Stimulated activated CD4-positive, alpha-beta T cell treated with anti-CD3 and anti-CD28 coated beads, Interleukin-12 subunit alpha, Interleukin-12 subunit beta, amount 100 ng/mL, for 4 hours (primary cell): Measurements from ENCODE around the gene SZT2.
A peak's percentile ranks its signal among the peaks of the same experiment; 100 is the strongest.
"Not testable (repeated sequence)": the region's sequence is repeated elsewhere in the genome, so short reads cannot be mapped to it uniquely, and the experiment has no call there.

Experiments
- DNase-seq: peaks from one replicate; pipeline ENCODE4 v3.0.0-alpha.2; 2020

SZT2 gene

DNA sequence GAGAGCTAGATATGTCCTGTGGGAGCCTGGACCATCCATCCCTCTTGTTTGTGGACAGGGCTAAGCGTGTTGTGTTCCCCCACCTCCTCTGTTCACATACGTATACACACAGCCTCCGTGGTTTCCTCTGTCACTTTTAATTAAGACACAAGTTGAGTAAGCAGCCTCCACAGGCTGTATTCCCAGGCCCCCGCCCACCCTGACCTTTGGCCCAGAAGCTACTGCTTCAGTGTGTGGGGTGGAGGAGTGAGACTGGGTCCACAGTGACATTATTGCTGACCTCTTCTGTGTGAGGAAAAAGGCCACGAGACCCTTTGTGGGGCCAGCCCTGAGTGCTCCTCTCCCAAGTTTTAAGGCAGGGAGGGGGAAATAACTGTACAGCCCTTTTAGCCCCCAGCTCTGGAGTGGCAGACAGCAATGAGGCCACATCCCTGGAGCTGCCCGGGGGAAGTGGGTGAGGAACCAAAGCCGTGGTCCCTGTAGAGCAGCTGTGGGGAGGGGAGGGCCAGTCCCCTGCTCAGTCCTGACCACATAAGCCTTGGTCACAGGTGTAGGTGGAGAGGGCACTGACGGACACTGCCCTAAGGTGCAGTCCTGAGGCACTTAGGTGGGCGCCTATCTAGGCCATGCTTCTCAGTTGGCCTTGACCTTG is 26.3 kb upstream of the SZT2 start:
- DNase-seq: no peak

DNA sequence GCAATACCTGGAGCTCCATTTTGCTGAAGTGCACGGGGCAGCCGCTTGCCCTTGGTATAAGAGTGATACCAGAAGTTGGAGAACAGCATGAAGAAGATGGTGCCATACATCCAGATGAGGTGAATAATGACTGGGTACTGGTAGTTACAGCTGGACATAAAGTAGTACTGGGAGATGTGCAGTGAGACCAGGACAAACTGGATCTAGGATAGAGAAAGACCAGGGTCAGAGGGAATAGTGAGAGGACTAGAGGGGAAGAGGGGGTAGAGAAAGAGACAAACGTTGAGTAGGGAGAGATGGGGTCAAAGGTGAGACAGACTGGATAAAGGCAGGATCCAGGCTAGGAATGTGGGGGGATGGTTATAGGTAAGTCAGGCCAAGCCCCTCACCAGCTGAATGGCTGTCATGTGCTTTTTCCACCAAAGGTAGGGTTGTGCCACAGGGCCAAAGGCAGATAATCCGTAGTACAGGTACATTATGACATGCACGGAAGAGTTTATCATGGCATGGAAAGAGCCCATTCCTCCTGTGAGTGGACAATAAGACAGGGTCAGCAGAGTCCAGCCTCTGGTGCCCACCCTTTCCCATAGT is 25.7 kb upstream of the SZT2 start:
- no peak for DNase-seq

DNA sequence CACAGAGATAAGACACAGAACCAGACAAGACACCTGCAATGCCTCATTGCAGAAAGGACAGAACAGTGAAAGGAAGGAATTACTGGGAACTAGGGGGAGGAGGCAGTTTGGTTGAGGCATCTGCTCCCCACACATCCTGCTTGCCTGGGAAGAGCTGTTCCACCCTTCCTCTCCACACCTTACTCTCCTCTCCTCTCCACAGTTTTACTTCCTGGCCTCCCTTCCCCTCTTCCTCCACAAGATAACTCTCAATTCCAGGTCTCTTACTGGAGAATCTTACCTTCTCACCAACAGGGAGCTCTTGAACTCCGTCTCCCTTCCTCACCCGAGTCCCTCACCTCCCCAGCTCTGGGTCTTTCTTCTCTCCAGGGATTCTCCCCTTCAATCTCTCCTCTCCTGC is 24.0 kb upstream of the SZT2 start:
- no peak for DNase-seq

DNA sequence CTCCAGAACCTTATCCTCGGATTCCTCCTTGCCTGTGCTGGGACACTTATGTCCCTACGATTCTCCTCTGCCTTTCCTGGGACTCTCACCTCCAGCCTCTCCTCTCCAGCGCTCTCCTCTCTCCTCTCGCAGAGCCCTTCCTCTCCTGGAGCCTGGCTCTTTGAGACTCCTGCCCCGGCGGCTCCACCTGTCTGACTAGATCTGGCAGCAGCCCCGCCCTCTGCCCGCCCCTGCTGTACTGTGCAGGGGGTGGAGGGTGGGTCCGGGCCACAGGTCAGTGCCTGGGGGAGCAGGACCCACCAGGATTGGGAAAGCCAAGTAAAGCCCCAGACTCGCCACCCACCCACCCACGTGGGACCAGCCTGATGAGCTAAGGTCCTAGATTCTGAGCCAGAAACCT is 23.5 kb upstream of the SZT2 start:
- no peak for DNase-seq

DNA sequence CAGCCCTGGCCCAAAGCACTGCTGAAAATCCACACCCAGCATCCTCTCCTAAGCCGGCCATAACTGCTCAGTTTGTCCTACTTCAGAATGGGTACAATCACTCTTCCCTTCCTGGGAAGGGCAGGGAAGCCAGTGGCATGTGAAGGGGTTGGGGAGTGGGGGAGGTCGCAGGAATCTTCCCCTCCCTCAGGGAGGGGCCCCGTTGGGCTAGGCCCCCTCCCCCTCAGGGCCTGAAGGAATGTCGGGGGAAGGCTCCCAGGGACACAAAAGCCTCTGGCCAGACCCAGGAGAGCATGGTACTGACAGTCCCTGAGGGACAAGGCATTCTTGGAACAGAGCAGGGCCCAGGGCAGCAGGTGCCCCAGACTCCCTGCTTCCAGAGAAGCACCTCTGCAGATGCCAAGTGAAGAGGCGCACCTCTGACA is 23.1 kb upstream of the SZT2 start:
- no peak for DNase-seq

DNA sequence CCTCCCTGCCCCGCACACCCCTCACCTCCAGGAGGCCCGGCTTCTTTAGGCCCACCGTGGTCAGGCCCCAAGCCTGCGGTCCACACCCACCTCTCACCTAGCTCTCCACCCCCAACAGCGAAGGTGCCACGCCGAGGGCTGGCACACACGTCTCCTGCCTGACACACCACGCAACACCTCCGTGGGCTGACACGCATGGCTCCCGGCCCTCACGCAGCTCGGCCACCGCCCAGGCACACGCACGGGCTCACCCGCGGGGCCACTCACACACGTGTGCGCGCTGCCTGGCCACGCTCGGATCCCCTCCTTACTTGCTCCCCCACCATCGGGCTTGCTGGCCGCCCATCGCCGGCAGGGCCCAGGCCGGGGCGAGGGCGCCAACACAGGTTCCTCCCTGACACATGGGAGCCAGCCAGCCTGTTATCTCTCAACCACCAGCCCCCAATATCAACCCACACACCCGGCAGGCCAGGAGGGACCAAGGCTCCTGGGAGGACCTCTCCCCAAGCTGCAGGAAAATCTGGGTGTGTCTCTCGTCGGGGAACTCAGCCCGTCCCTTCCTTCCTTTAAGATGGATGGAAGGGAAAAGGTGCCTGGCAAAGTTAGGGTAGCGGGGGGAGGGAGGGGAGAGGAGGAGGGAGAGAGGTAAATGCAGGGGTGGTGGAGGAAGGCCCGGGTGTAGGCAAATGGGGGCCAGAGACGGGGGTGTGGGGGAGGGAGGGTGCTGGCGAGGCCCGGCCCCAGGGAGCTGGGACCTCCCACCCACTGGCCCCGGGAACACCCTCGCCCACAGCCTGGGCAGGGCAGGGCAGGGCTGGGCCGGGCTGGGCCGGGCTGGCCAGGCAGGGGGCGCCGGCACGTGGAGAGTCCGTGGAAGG is 22.4 kb upstream of the SZT2 start:
- peak; percentile 29 for DNase-seq

DNA sequence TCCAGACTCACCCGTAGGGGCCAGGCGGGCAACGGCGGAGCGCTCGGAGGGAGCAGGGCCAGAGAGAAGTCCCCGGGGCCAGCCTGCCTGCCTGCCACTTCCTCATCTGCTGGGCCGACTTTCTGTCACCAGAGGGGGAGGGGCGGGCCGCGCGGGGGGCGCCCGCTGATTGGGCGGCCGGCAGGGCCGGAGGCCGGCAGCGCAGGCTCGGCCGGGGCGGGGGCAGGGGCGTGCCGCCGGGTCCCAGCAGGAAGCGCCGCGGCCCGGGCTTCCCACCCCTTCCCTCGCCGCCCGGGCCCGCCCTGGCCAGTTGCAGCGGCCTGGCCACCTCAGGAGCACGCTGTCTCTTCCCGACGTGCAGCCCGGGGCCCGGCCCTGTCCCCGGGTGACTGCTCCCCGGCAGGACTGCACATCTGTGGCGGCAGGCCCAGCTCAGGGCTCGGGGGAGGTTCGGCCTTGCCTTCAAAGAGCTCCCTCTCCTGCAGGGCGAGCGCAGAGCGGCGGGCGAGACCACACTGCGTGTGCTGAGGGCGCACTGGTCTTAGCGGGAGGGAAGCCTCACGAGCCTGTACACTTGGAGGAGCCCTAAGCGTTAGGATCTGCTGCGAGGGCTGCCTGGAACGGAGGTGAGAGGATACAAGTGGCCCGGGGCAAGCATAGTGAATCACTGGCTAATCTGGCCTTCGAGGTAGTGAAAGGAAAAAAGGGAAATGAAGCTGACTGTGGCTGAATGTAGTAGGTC is 21.6 kb upstream of the SZT2 start, which contains the start of gene ELOVL1:
ELOVL1 (minus strand) TSS at position 108 of the 742 bp plus-strand sequence. CDS start 2,402 bp downstream, outside the sequence.
- DNase-seq: peak; percentile 93

DNA sequence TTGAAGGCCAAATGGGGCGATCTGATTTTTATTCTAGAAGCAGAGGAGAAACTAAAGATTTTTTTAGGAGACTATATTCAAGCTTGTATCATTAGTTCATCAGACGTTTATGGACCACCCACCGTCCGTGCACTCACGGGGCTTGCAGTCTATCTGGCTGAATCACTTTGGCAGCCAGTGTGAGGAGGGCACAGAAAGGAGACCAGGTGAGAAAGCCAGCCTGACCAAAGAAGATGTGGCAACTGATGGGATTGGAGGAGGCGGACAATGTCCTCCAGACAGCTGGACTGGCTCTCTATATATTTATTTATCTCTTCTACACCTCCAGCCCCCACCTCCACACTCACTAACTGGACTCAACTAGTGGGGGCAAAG is 21.1 kb upstream of the SZT2 start:
- DNase-seq: no peak

DNA sequence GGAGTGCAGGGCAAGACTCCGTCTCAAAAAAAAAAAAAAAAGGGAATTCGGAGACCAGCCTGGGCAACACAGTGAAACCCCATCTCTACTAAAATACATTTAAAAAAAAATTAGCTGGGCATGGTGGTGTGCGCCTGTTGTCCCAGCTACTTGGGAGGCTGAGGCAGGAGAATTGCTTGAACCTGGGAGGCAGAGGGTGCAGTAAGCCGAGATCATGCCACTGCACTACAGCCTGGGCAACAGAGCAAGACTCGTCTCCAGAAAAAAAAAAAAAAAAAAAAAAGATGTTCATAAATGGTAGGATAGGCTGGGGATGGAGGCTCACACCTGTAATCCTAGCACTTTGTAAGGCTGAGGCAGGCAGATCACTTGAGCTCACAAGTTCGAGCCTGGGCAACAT is 19.9 kb upstream of the SZT2 start:
- DNase-seq: not testable (repeated sequence)

DNA sequence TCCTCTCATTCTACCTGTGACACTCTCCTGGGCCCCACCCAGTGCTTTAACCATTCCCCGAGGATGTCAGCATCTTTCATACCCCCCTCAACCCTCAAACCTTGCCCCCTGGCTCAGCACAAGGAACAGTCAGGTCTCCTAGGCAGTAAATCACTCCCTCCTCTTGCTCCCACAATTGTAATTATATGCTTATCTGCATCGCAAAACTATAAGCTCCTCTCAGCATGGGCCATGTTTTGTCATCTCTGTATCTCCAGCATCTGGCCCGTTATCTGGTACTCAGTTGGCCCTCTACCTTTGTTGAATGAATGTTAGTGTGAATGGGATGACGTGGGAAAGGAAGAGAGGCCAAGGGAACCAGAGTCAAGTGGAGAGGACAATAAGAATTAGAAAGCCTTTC is 19.1 kb upstream of the SZT2 start:
- DNase-seq: no peak

DNA sequence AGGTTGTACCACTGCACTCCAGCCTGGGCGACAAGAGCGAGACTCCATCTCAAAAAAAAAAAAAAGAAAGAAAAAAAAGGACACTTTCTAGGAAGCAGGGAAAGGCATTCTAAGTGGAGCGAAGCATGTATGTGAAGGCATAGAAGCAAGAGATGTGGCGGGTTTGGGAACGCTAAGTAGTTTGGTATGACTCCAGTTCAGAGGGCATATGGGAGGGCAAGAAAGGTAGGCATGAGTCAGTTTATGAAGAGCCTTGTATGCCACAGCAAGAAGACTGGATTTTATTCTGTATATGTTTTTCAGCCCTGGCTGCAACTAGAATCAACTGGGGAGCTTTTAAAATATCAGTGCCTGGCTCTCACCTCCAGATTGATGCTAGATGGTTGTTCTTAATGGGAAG is 17.5 kb upstream of the SZT2 start:
- no peak for DNase-seq

DNA sequence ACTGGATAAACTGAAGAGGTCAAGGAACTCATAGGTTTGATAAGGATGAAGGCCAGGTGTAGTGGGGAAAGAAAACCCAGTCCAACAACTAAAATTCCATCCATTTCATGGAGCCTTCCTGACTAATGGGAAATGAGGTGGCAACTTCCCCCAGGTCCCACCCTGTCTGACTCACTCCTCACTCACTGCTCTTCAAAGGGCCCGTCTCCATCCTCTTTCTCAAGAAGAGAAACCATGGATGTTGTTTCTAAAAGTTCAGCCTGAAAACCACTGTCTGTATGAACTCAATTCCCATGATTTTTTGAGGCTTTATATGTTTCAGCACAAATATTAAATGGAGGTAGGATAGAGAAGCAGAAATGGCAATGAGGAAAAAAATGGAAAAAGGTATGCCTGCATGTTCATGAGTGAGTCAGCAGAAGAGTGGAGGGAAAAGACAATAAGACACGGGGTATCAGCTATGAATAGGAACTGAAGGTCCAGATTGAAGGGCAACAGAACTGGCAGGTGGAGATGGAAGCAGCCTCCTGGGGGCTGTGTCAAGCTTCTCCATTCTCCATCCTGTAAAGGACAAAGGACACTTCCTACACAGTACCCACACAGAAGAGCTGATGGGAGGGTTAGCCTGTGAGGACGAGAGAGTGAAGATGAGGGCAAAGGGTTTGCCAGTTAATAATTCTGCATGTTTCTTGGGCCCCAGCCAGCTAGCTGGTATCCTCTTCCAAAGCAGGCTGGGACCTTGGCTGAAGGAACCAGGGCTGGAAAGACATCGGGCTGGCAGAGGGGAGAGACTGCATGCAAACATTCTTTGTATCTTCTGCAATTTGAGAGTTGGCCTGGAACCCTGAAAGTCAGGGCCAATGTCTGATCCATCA is 16.4 kb upstream of the SZT2 start:
- no peak for DNase-seq

DNA sequence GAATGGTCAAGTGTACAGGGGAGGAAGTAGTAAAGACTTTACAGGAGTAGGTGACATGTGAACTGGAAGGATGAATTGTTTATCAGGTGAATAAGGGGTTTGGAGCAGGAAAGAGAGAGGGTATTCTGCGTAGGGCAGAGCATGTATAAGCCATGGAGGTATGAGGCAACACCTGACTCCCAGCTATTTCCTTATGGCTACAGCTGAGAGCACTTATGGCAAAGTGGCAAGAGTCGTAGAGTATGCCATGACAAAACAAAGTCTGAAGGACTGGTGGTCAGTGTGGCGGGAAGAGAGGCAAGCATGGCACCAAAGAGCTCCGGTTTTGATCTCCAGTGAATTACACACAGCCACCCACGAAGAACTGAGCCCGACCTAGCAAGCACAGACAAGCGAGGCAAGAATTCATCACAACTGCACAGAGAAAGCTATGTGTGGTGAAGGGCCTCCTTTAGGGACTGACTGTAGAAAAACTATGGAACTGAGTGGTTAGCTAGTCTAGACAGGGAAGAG is 12.9 kb upstream of the SZT2 start:
- no peak for DNase-seq

DNA sequence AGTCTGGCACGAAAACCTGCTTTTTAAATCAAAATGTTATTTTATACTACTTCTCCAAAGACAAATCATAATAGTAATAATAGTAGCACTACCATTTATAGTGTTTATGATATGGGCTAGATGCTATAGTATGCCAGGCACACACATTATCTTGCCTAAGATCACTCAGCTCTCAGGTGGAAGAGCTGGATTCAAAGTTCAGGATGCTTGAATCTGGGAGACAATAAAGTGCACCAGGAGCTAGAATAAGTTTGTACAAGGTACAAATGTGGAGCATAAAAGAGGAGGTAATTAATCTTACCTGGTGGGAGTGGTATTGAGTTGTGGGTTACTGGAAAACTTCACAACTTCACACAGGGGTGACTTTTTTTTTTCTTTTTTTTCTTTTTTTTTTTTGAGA is 11.9 kb upstream of the SZT2 start:
- no peak for DNase-seq

DNA sequence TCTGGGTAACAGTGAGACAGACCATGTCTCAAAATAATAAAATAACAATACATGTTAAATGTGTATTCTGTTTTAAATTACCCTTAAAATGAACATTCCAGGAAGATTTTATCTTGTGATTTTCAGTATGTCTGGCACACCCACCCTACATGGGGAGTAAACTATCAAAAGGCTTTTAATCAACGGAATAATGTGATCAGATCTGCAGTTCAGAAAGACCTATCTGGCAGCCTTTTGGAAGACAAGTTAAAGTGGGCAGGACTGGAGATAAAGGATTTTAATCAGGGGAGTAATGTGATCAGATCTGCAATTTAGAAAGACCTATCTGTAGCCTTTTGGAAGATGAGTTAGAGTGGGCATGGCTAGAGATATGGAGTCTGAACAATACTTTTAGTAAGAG is 10.2 kb upstream of the SZT2 start:
- DNase-seq: no peak

DNA sequence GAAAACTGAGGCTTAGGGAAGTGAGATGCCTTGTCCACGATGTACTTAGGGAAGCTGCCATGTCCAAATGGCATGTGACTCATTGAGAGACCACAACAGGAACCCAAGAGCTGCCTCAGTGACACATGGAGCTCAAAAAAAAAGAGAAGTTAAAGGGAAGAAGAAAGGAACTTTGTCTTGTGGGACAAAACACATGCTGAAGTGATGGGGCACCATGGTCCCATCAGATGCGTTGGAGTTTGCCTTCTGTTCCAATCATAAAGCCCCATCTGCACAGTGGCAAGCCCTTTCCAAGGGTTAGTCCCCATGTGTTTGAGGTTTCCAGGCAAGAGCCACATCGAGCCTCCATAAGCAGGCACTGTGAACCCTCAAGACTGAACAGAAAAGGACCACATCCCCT is 8.1 kb upstream of the SZT2 start:
- no peak for DNase-seq

DNA sequence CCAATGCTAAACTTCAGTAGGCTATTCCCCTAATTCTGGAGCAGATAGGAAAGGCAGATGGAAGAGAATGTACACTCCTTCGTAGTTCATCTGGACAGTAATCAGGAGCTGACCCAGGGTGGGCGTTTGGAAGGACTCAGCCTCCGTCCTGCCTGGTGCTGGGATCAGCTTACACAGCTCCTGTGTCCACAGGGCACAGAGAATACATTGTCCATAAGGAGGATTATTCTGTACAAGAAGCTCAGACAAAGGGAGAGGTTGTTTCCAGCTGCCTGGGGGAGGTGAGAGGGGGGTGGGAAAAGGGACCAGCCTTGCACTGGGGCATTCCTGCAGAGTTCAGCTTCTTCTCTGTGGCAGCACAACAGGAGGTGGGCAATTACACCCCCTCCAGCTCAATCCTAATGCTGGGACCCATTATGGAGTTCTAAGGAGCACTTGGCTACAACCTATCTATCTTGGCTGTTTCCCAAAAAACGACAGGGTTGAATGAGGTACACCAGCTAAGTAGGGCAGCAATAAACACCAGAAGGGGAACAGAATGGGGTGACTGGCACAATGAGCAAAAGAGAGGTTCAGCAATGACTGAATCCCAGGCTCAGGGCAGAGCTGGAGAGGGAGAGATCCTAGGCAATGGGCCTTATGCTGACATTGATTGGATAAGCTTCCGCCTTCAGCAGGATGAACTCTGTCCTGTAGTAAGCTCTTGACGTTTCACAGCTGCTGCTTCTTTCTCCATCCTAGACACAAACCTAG is 7.5 kb upstream of the SZT2 start:
- DNase-seq: no peak

DNA sequence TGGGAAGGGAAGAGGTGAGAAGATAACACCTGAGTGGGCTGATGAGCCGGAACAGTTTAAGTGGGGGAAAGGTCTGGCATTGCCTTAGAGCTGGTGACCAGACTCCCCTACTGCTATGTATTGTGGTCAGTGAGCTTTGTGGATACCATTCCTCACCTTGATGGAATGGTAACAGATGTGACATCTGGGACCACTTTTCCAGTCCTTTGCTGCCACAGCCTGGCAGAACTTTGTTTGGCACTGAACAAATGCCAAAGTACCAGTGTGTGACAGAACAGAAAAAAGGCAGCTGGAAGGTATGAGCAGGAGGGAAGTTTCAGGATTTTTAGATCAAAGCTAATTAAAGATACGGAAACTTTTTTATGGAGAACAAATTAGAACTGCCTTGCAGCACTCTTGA is 6.2 kb upstream of the SZT2 start:
- DNase-seq: no peak

DNA sequence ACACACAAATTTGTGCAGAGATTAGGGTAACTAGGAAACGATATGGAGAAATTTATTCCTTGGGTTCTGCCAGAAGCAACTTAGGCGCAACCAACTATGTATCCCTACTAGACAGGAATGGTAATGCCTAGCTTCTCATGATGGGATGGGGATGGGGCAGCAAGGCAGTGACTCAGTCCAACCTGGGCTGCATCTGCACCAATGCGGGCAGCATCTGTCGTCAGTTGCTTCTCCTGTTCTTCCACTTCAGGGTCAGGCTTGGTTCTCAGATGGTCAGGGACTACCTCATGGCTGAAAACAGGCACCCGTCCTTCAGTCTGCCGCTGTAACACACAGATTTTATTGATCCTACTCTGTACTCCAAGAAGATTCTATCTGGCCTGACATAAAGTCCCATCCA is 3.0 kb upstream of the SZT2 start:
- DNase-seq: no peak

DNA sequence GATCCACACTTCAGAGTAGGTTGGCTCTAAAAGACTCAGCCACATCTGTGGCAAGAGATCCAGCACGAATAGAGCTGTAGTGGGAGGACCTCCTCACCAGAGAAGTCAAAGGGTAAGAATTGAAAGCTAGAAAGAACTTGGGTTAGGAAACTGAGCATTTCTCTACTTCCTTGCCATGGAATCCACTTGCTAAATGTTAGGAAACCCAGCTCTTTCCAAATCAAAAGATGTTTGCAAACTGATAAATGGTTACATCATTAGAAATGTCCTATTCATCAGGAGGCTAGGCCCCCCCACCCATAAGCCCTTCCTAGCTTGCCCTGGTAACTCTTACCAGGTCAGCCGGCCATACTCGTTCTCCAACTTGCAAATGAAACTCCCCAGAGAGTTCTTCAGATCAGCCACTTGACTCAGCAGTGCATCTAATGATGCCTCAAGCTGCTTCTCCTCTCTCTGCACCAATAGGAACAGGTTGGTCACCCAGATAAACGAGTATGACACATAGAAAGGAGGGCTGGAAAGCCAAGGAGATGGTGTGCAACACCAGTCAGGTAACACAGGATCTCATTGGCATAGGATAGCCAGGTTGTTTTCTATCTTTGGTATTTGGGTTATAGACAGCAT is 1.6 kb upstream of the SZT2 start:
- DNase-seq: no peak

DNA sequence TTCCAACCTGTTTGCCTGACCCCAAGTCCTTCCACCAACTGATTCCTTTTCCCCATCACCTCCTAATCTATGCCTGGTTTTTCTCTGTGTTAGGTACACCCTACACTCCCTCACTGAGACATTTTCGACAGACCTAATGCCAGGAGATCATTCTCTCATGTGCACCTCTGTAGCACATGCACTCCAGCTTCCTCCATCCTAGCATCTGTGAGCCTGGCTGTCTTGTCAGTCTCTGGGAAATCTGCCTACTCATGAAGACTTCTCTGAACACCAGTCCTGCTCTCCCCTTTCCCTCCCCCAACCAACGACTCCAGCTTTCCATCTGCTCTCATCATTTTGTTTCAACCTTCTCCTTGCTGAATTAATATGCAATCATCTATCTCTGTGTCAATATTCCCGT is 1.1 kb upstream of the SZT2 start:
- DNase-seq: no peak
